GM19468 (cell line): Measurements from ENCODE around the gene MEF2C.

Experiments
- ATAC-seq: cut with Tn5 transposase; IDR thresholded peaks from one replicate; pipeline ENCODE4 v1.9.1; 2021; ENCODE audit warnings: mild to moderate bottlenecking, moderate library complexity, moderate number of reproducible peaks; ENCODE audit not compliant: unreplicated experiment; ENCODE audit errors: extremely low read depth

The MEF2C gene

GRCh38 chr5:88669371-88670050 is 213.5 kb downstream of the MEF2C start:
- ATAC-seq: no peak

DNA sequence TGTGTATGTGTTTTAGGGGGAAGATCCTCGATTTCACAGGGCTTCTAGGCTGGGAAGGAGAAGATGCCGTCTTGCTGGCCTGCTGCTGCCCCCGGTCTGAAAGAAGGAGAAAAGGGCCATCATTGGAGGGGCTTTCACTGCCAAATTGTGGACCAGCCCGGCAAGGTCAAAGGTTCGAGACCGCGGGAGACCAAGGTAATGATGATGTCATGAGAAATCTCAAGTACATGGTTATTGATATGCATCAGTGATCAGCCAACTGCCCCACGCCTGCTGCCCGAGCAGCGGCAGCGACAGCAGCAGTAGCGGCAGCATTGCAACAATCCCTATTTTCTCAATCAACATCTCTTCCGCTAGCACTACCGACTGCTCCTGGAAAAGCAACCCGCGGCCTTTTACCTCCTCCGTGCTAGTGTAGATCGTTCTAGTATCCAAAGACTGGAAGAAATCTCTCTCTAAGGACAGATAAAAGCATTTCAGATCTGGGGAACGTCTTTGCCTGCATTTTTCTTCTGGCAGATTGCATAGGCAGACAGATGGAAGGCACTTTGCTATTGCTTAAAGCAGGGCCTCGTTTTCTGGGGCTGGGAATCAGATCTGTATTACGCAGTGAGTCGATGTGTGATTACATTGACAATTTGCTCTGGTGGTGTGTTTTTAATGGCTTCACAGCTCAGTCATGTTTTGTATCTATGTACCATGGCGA is 215.3 kb downstream of the MEF2C start:
- no peak for ATAC-seq
